H9 (cell line): ENCODE data around the gene KRT15. TPM values are rescaled to one million over a fixed set of nuclear protein-coding genes. Genes with fewer than 3 reads are reported as not detected.
A peak's percentile ranks its signal among the peaks of the same experiment; 100 is the strongest.

Source experiments
- DNase-seq: peaks from one replicate; pipeline ENCODE4 v3.0.0-alpha.2; 2017
- H2AFZ ChIP-seq: one replicate; pipeline ENCODE4 v1.6.1; 2013; ENCODE audit warnings: mild to moderate bottlenecking, low read length, control low read depth, moderate library complexity
- H2AK5ac ChIP-seq: 2 replicates; pipeline ENCODE4 v1.6.1; 2013; ENCODE audit warnings: low read length, control low read depth, mixed read lengths; ENCODE audit not compliant: insufficient read length
- H2BK120ac ChIP-seq: one replicate; pipeline ENCODE4 v1.6.1; 2013; ENCODE audit warnings: low read depth, mild to moderate bottlenecking, low read length, control low read depth, inconsistent platforms; ENCODE audit not compliant: poor library complexity, severe bottlenecking
- H2BK12ac ChIP-seq: 2 replicates; pipeline ENCODE4 v1.6.1; 2013; ENCODE audit warnings: low read length, control low read depth, mixed read lengths, low read depth; ENCODE audit not compliant: insufficient read length
- H2BK15ac ChIP-seq: 2 replicates; pipeline ENCODE4 v1.6.1; 2013; ENCODE audit warnings: low read depth, low read length, control low read depth
- H2BK20ac ChIP-seq: one replicate; pipeline ENCODE4 v1.6.1; 2013; ENCODE audit warnings: low read depth, mild to moderate bottlenecking, low read length, control low read depth, inconsistent platforms; ENCODE audit not compliant: poor library complexity, severe bottlenecking
- H2BK5ac ChIP-seq: 2 replicates; pipeline ENCODE4 v1.6.1; 2013; ENCODE audit warnings: low read length, control low read depth, mixed read lengths; ENCODE audit not compliant: insufficient read length
- H3K14ac ChIP-seq: 2 replicates; pipeline ENCODE4 v1.6.1; 2013; ENCODE audit warnings: low read length, control low read depth; ENCODE audit not compliant: insufficient read depth
- H3K18ac ChIP-seq: 2 replicates; pipeline ENCODE4 v1.6.1; 2013; ENCODE audit warnings: low read depth, mild to moderate bottlenecking, mixed read lengths, low read length, control low read depth; ENCODE audit not compliant: insufficient read length
- H3K23ac ChIP-seq: 2 replicates; pipeline ENCODE4 v1.6.1; 2013; ENCODE audit warnings: low read length, control low read depth, mixed read lengths, low read depth; ENCODE audit not compliant: insufficient read length
- H3K23me2 ChIP-seq: 2 replicates; pipeline ENCODE4 v1.6.1; 2013; ENCODE audit warnings: low read depth, mild to moderate bottlenecking, mixed read lengths, low read length, control low read depth; ENCODE audit not compliant: insufficient read length, poor library complexity, severe bottlenecking
- H3K27ac ChIP-seq: 2 replicates; pipeline ENCODE4 v1.5.1; 2013; ENCODE audit warnings: low read length, control low read depth, mixed read lengths, low read depth; ENCODE audit not compliant: insufficient read length
- H3K27me3 ChIP-seq: 2 replicates; pipeline ENCODE4 v1.6.1; 2013; ENCODE audit warnings: low read length, control low read depth, inconsistent platforms; ENCODE audit not compliant: insufficient read depth
- H3K4ac ChIP-seq: 2 replicates; pipeline ENCODE4 v1.6.1; 2013; ENCODE audit warnings: low read depth, mild to moderate bottlenecking, control low read depth, inconsistent platforms, low read length, moderate library complexity
- H3K4me1 ChIP-seq: 2 replicates; pipeline ENCODE4 v1.6.1; 2013; ENCODE audit warnings: low read length, control low read depth, inconsistent platforms; ENCODE audit not compliant: insufficient read depth
- H3K4me2 ChIP-seq: 2 replicates; pipeline ENCODE4 v1.6.1; 2013; ENCODE audit warnings: low read length, control low read depth, mixed read lengths; ENCODE audit not compliant: insufficient read length, insufficient read depth
- H3K56ac ChIP-seq: 2 replicates; pipeline ENCODE4 v1.6.1; 2013; ENCODE audit warnings: low read depth, mild to moderate bottlenecking, mixed read lengths, low read length, control low read depth; ENCODE audit not compliant: insufficient read length
- H3K79me1 ChIP-seq: 2 replicates; pipeline ENCODE4 v1.6.1; 2013; ENCODE audit warnings: low read depth, mild to moderate bottlenecking, moderate library complexity, low read length, control low read depth, inconsistent platforms; ENCODE audit not compliant: insufficient read depth, poor library complexity, severe bottlenecking
- H3K79me2 ChIP-seq: 2 replicates; pipeline ENCODE4 v1.6.1; 2013; ENCODE audit warnings: low read length, control low read depth, inconsistent platforms; ENCODE audit not compliant: insufficient read depth
- H3K9ac ChIP-seq: 2 replicates; pipeline ENCODE4 v1.6.1; 2013; ENCODE audit warnings: low read length, control low read depth, mixed read lengths; ENCODE audit not compliant: insufficient read length; ENCODE audit errors: extremely low read depth
- H3K9me3 ChIP-seq: one replicate; pipeline ENCODE4 v1.6.1; 2013; ENCODE audit warnings: low read depth, low read length, inconsistent platforms; ENCODE audit not compliant: control insufficient read depth
- H3T11ph ChIP-seq: one replicate; pipeline ENCODE4 v1.6.1; 2013; ENCODE audit warnings: mild to moderate bottlenecking, low read length, control low read depth, inconsistent platforms
- H4K20me1 ChIP-seq: one replicate; pipeline ENCODE4 v1.6.1; 2013; ENCODE audit not compliant: control insufficient read depth, insufficient read length, insufficient read depth
- H4K5ac ChIP-seq: 2 replicates; pipeline ENCODE4 v1.6.1; 2013; ENCODE audit warnings: low read depth, mild to moderate bottlenecking, mixed read lengths, low read length, control low read depth; ENCODE audit not compliant: insufficient read length
- H4K8ac ChIP-seq: replicated peaks from 2 replicates; pipeline ENCODE4 v1.6.1; 2013; ENCODE audit warnings: low read length, control low read depth, mixed read lengths, low read depth; ENCODE audit not compliant: insufficient read length
- H4K91ac ChIP-seq: 2 replicates; pipeline ENCODE4 v1.6.1; 2013; ENCODE audit warnings: low read depth, mild to moderate bottlenecking, moderate library complexity, mixed read lengths, low read length, control low read depth; ENCODE audit not compliant: insufficient read length
- H3K27ac Mint-ChIP-seq, 3 experiments: 2 replicates in 2 of 3; 3 replicates in 1 of 3; pipeline ENCODE4 v1.8.0; 2020 to 2021; ENCODE audit warnings: mixed read lengths in 3 of 3, mild to moderate bottlenecking in 1 of 3, moderate library complexity in 1 of 3
- H3K27me3 Mint-ChIP-seq: 2 replicates; pipeline ENCODE4 v1.8.0; 2021; ENCODE audit warnings: low read depth, mild to moderate bottlenecking, moderate library complexity, mixed read lengths
- H3K36me3 Mint-ChIP-seq, 3 experiments: 2 replicates in 2 of 3; 3 replicates in 1 of 3; pipeline ENCODE4 v1.8.0; 2020 to 2021; ENCODE audit warnings: low read depth in 3 of 3, mixed read lengths in 3 of 3; ENCODE audit not compliant: insufficient read depth in 1 of 3
- H3K4me1 Mint-ChIP-seq, 2 experiments: 2 replicates each; pipeline ENCODE4 v1.8.0; 2020; ENCODE audit warnings: mixed read lengths in 2 of 2
- H3K4me3 Mint-ChIP-seq, 2 experiments: 2 replicates in 1 of 2; 3 replicates in 1 of 2; pipeline ENCODE4 v1.8.0; 2020 to 2021; ENCODE audit warnings: mild to moderate bottlenecking in 2 of 2, mixed read lengths in 2 of 2, moderate library complexity in 1 of 2
- H3K9me3 Mint-ChIP-seq, 2 experiments: 2 replicates in 1 of 2; 3 replicates in 1 of 2; pipeline ENCODE4 v1.8.0; 2020; ENCODE audit warnings: mild to moderate bottlenecking in 2 of 2, mixed read lengths in 2 of 2, moderate library complexity in 1 of 2
- WGBS: extraction: QIAGEN DNeasy Blood & Tissue Kit; methylation state at CpG from one replicate; pipeline ENCODE4 v1.1.7; 2013; ENCODE audit warnings: missing lambda C conversion rate, low lambda C conversion rate, mixed read lengths; ENCODE audit not compliant: insufficient read length; ENCODE audit errors: extremely low coverage; 5-methylcytosine and 5-hydroxymethylcytosine counted together
- total RNA-seq: library from RNA; stranded (reverse); gene quantifications from 2 replicates; pipeline ENCODE4 v1.2.1, GENCODE V29; 2021
- TF ChIP-seq, protein P1 (sequence below): fragments of 200-600 bp; sonication (generic); conservative IDR thresholded peaks from 3 replicates; pipeline ENCODE4 v1.8.0; 2021; ENCODE audit warnings: antibody characterized with exemption, mild to moderate bottlenecking

KRT15 gene
- total RNA-seq, 1 experiment from 2014 or later: 0.87 TPM

DNA sequence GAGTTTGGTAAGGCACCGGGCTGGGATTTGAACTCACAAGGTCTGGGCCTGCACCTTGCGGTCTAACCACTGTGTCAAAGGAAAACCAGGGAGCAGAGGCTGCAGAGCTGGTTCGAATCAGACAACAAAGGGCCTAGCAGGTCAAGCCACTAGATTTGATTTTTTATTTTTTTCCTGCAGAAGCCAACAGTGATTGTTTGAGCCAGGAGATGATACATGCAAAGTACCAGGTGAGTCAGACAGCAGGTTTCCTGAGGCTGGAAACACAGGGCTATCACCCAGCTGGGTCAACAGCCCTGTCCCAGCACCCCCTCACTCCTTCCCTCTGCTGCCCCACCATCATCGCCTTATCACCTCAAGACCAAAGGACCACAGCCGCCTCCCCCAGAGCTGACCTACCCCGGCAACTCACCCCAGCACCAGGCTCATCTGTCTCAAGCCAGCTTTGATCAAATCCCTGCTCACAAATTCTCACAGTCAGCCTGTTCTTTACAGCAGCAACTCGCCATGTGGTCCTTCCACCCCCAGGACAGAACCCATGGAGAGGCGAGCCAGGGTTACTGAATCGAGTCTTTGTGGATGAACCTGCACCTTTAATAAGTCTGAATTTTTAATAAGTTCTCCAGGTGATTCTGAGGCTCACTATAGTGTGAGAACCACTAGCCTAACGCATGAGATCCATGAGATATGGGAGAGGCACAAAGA, 22.4 kb upstream of the KRT15 start:
- H3T11ph ChIP-seq: no peak overlapping the region
- H3K23me2 ChIP-seq: no peaks in the 10 kb centered on the region
- WGBS: no CpG with 5 or more reads among the region's 10 CpGs
- no peak overlapping the region for H2BK120ac ChIP-seq
- no peaks in the 10 kb centered on the region for H3K27me3 ChIP-seq
- H2BK15ac ChIP-seq: no peak overlapping the region
- no peak overlapping the region for H3K23ac ChIP-seq
- H3K79me2 ChIP-seq: no peaks in the 10 kb centered on the region
- H4K5ac ChIP-seq: no peak overlapping the region
- H4K8ac ChIP-seq: no peak overlapping the region
- peaks cover 46 to 68% of the 10 kb centered on the region in 2 experiments for H3K4me1 Mint-ChIP-seq
- H2BK5ac ChIP-seq: no peak overlapping the region
- no peak overlapping the region for H2AK5ac ChIP-seq
- peaks cover 0 to 3% of the 10 kb centered on the region in 2 experiments; a peak in 2 of 5 replicates for H3K9me3 Mint-ChIP-seq
- peaks cover 6% of the 10 kb centered on the region for H3K27me3 Mint-ChIP-seq
- no peak overlapping the region for H3K27ac ChIP-seq
- H2BK20ac ChIP-seq: no peak overlapping the region
- H3K56ac ChIP-seq: no peak overlapping the region
- H3K4me3 Mint-ChIP-seq: no peak overlapping the region
- TF ChIP-seq, protein P1, sequence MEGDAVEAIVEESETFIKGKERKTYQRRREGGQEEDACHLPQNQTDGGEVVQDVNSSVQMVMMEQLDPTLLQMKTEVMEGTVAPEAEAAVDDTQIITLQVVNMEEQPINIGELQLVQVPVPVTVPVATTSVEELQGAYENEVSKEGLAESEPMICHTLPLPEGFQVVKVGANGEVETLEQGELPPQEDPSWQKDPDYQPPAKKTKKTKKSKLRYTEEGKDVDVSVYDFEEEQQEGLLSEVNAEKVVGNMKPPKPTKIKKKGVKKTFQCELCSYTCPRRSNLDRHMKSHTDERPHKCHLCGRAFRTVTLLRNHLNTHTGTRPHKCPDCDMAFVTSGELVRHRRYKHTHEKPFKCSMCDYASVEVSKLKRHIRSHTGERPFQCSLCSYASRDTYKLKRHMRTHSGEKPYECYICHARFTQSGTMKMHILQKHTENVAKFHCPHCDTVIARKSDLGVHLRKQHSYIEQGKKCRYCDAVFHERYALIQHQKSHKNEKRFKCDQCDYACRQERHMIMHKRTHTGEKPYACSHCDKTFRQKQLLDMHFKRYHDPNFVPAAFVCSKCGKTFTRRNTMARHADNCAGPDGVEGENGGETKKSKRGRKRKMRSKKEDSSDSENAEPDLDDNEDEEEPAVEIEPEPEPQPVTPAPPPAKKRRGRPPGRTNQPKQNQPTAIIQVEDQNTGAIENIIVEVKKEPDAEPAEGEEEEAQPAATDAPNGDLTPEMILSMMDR: no peak
- no peak overlapping the region for H2AFZ ChIP-seq
- no peaks in the 10 kb centered on the region for H4K20me1 ChIP-seq
- no peaks in the 10 kb centered on the region for H3K9me3 ChIP-seq
- H3K18ac ChIP-seq: no peak overlapping the region
- no peak overlapping the region for H3K4ac ChIP-seq
- H3K9ac ChIP-seq: no peak overlapping the region
- H4K91ac ChIP-seq: no peak overlapping the region
- no peaks in the 10 kb centered on the region for H3K36me3 Mint-ChIP-seq
- H2BK12ac ChIP-seq: no peak overlapping the region
- peak overlapping the region; percentile 5 to 52 (median 14); a peak in 2 of 7 replicates for H3K27ac Mint-ChIP-seq
- no peaks in the 10 kb centered on the region for H3K4me1 ChIP-seq
- H3K4me2 ChIP-seq: no peak overlapping the region
- no peak for DNase-seq
- no peak overlapping the region; the same call in 1 of the 2 replicates for H3K14ac ChIP-seq
- no peaks in the 10 kb centered on the region for H3K79me1 ChIP-seq
